ENCODE data around the gene TMED5.
"Not testable (repeated sequence)": the region's sequence is repeated elsewhere in the genome, so short reads cannot be mapped to it uniquely, and the experiment has no call there.

DNA sequence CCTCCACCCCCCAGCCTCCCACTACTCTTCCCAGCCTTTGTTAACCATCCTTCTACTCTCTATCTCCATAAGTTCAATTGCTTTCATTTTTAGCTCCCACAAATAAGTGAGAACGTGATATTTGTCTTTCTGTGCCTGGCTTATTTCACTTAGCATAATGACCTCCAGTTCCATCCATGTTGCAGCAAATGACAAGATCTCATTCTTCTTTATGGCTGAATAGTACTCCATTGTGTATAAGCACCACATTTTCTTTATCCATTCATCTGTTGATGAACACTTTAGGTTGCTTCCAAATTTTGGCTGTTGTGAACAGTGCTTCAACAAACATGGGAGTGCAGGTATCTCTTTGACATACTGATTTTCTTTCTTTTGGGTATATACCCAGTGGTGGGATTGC is 14.3 kb downstream of the TMED5 start:
- TF ChIP-seq, protein P1, sequence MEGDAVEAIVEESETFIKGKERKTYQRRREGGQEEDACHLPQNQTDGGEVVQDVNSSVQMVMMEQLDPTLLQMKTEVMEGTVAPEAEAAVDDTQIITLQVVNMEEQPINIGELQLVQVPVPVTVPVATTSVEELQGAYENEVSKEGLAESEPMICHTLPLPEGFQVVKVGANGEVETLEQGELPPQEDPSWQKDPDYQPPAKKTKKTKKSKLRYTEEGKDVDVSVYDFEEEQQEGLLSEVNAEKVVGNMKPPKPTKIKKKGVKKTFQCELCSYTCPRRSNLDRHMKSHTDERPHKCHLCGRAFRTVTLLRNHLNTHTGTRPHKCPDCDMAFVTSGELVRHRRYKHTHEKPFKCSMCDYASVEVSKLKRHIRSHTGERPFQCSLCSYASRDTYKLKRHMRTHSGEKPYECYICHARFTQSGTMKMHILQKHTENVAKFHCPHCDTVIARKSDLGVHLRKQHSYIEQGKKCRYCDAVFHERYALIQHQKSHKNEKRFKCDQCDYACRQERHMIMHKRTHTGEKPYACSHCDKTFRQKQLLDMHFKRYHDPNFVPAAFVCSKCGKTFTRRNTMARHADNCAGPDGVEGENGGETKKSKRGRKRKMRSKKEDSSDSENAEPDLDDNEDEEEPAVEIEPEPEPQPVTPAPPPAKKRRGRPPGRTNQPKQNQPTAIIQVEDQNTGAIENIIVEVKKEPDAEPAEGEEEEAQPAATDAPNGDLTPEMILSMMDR (IDR thresholded peaks at IDR 0.05; ENCODE audit: low read depth, low read length) = not testable (repeated sequence)
- not testable (repeated sequence) for TF ChIP-seq POLR2A (IDR thresholded peaks at IDR 0.05; ENCODE audit: extremely low read depth, insufficient read length)
